Measurements from ENCODE around the gene LAMA3. TPM values are rescaled to one million over a fixed set of nuclear protein-coding genes. Genes with fewer than 3 reads are reported as not detected.

The LAMA3 gene, protein sequence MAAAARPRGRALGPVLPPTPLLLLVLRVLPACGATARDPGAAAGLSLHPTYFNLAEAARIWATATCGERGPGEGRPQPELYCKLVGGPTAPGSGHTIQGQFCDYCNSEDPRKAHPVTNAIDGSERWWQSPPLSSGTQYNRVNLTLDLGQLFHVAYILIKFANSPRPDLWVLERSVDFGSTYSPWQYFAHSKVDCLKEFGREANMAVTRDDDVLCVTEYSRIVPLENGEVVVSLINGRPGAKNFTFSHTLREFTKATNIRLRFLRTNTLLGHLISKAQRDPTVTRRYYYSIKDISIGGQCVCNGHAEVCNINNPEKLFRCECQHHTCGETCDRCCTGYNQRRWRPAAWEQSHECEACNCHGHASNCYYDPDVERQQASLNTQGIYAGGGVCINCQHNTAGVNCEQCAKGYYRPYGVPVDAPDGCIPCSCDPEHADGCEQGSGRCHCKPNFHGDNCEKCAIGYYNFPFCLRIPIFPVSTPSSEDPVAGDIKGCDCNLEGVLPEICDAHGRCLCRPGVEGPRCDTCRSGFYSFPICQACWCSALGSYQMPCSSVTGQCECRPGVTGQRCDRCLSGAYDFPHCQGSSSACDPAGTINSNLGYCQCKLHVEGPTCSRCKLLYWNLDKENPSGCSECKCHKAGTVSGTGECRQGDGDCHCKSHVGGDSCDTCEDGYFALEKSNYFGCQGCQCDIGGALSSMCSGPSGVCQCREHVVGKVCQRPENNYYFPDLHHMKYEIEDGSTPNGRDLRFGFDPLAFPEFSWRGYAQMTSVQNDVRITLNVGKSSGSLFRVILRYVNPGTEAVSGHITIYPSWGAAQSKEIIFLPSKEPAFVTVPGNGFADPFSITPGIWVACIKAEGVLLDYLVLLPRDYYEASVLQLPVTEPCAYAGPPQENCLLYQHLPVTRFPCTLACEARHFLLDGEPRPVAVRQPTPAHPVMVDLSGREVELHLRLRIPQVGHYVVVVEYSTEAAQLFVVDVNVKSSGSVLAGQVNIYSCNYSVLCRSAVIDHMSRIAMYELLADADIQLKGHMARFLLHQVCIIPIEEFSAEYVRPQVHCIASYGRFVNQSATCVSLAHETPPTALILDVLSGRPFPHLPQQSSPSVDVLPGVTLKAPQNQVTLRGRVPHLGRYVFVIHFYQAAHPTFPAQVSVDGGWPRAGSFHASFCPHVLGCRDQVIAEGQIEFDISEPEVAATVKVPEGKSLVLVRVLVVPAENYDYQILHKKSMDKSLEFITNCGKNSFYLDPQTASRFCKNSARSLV (N-terminal part only)
- 2.1 and 3.8 TPM in 2 replicates for total RNA-seq

GRCh38 chr18:23689031-23689615 lies at the start of gene LAMA3:
Gene LAMA3 (plus strand): TSS chr18:23689453. CDS start chr18:23689684, 231 bp downstream.

DNA sequence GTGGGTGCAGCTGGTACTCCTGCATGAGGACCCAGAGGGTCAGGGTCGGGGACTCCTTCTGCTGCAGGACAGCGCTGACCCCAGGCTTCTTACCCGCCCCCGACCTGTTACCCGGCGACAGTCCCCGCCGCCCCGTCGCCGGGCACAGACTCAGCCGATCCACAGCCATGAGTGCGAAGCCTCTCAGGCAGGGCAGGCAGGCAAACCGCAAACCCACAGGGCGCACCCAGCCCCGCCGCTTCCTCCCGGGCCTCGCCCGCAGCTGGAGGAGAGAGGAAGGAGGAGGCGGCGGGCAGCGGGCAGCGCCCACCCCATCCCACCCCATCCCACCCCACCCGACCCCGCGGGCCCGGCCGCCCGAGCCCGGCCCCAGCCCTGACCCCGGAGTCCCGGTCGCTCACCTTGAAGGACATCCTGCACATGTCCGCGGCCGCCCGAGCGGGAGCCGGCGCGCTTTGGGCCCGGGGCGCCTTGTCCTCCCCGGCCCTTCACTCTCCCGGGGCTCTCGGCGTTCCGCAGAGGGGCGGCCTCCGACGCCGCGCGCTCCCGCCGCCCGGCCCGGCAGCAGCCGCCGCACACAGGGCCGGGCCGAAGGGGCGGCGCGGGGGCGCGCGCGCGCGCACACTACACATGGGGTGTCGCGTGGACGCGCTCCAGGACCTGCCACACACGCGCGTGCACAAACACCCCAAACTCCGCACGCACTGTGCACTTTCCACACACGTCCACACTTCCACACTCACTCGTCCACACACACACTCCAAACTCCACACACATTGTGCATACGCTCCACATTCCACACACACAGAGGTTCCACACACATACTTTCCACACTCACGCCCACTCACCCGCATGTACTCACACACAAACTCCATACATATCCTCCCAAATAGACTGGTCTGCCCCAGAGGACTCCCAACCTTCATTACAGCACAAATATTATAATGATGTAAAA lies 26.7 kb upstream of the LAMA3 start, which contains the start of gene ANKRD29:
ANKRD29 (minus strand) TSS at position 603 of the 955 bp plus-strand sequence; CDS start at position 422, 181 bp downstream.

Other genes starting within 250 kb of the LAMA3 start
- 77.2 and 83.1 TPM in 2 replicates for gene RIOK3, start 236.2 kb upstream of the LAMA3 start, total RNA-seq
- 27.9 and 33.4 TPM in 2 replicates for gene RMC1, start 185.9 kb upstream of the LAMA3 start, total RNA-seq
- 47.2 and 90.3 TPM in 2 replicates for gene NPC1, start 102.9 kb upstream of the LAMA3 start, total RNA-seq
- 0.59 and 0.88 TPM in 2 replicates for gene ANKRD29, start 26.5 kb upstream of the LAMA3 start, total RNA-seq